NCI-H1694 treated with DMSO at 0.1 percent for 48 hours (cell line): ENCODE data around the gene MRPL33.

ENCODE experiments used
- DNase-seq: peaks from one replicate; lab custom pipeline; 2025; lab: John Stamatoyannopoulos, UW

The MRPL33 gene

DNA sequence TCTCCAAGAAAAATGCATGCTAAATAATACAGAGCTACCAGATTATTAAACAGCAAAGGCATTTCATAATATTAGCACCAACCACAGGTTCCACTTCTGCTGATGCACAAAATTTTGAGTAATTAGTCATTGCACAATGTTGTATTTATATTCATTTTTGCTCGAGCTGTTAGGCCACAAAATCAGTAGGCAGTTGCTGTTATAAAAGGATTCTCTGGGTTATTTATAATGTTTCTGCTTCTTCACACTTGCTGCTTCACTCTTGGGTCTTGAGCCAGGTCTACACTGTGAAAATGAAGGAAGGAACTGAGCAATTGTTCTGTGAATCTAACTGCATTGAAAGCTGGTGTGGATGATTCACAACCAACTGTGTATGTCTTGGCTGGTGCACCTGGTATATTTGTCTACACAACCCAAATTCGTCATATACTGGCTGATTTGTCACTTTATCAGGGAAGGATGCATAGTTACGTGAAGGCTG, 38.3 kb downstream of the MRPL33 start:
- DNase-seq = no peak

DNA sequence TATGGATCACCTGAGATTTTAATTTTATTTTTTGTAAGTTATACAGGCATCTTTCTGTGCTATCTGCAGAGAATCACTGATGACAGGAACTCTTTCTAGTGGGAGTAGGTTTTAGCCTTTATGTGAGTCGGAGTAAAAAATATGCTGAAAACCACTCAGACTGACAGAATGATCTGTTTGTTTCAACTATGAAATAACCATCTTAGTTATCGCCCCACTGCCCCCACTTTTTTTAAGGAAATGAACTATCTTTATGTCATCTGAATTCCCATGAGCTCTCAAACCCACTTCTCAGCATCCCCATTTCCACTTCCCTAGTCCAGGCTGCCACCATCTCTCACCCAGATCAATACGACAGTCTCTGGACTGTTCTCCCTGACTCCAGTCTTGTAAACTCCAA, 38.9 kb downstream of the MRPL33 start:
- no peak for DNase-seq

DNA sequence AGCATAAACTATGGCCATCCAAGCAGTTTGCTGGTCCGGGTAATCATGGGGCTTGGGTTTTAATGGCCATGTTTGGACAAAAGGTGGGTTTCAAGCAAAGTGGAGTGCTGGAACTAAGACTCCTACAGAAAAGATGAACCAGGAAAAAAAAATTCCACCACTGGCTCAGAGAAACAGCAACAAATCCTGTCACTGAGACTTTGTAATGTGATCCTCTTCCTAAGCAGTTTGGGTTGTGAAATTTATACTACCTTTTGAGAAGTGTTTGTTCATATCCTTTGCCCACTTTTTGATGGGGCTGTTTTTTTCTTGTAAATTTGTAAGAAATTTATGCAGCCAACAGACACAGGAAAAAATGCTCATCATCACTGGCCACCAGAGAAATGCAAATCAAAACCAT, 40.2 kb downstream of the MRPL33 start:
- DNase-seq = no peak

DNA sequence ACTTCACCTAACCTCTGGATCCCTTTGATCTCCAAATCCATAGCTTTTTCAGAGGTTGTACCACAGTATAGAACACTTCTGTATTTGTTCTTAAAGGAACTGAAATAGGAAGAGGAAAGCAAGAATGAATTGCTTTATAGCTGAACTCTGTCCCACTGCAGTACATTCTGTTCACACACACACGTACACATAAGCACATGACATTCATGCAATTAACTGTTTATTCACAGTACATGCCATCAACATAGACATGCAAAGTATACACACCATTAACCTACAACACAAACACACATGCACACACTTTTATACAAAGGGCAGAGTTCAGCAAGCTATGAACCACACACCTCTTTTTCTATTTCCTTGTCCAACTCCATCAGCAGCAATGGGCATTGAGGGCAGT, 43.2 kb downstream of the MRPL33 start:
- no peak for DNase-seq

DNA sequence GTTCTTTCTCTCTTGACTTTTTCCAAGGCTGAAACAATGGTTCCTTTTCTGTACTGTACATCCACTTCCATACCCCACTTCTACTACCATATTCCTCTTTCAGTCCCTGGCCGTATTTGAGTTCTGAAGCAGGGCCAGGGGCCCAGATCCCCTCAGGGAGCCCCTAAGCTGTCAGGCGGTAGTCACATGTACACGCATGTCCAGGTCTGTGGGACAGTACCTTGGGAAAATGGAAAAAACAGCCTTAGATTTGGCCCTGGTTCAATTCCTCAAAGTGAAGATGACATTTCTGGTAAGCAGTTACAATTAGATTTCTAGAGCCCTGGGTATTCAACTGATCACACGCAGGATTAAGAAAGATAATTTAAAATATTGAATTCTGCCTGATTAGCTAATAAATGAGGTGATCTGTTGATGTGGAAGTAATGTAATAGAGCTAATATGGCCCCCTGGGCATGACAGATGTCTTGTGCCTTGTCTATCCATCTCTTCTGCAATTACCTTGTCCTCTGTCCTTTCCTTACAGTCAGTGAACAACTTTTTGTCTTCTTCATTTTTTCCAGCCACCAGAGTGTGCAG, 44.4 kb downstream of the MRPL33 start:
- no peak for DNase-seq

DNA sequence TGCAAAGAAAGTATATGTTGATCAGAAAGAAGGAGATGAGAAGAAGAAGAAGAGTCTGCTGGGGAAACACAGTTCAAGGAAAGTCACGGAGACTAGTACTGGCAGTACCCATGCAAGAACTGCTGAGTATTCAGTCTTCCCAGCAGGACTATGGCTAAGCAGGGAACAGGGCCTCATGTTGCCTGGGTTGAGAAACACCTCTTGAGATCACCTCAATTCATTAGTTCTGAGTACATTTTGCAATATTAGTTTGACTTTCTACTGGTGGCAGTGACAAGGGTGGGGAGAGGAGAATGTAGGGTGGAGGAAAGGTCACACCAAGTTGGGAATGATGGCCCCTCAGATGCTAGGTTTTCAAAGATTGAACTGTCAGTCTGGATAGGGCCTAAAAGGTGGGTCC, 50.5 kb downstream of the MRPL33 start:
- no peak for DNase-seq

DNA sequence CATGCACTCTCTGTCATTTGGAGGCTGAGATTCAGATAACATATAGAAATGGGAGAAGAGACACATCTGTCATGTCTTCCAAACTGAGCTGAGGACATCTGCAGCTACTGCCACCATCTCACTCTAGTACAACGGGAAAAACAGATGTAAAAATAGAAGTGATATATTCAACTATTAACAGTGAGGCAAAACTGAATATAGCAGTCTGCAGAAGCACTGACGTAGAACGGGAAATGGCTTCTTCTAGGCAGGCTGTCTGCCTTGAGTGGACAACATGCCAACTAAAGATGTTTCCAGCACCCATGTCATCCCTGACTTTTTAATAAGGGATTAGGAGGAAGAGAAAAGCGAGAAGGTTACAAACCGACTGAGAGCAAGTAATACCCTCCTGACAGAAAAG, 51.6 kb downstream of the MRPL33 start:
- no peak for DNase-seq

DNA sequence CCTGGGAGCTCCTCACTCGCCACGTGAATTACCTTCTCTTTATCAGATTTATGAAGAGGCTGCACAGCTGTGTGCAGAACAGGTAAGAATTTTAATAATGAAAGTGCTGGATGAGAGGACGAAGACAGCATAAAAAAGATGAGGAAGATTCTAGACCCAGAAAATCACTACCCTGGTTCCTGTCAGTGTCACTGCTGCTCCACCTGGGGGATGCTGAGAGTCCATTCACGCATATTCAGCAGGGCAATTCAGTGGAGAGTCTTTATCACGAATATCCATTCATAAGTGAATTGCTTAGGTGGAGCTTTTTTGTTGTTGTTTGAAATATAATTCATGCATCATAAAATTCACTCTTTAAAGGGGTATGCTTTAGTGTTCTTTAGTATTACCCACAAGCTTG, 52.0 kb downstream of the MRPL33 start:
- DNase-seq = no peak

DNA sequence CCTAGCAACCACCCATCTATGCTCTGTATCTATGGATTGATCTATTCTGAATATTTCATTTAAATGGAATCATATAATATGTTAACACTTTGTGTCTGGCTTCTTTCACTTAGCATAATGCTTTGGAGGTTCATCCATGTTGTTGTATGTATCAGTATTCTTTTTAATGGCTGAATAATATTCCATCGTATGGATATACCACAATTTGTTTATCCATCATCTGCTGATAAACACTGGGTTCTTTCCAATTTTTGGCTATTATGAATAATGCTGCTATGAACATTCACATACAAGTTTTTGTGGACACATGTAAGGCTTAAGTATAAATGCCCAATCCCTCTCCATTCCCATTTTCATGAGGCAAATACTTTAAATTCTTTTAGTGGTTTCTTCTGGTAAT, 52.9 kb downstream of the MRPL33 start:
- DNase-seq = no peak

DNA sequence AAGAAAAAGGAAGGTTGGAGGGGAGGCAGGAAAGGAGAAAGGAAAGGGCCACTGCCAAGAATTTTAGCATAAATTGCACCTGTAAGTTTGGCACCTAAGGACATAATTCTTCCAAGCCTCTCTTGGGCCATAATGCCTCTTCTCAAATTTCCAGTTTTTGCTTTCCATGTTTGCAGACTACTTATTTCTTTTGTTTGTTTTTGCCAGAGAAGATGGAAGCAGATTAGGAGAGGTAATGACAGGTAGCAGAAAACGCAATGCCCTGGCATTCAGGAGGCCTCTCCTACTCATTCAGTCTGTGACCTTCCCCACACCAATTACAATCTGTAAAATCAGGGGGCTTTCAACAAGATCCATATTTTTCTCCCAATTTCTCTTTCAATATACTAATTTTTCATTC, 56.8 kb downstream of the MRPL33 start:
- DNase-seq = no peak
